Suprapubic skin (tissue), 4 donors: ENCODE data around the gene NDFIP1. TPM values are rescaled to one million over a fixed set of nuclear protein-coding genes. Genes with fewer than 3 reads are reported as not detected.

Experiments
- DNase-seq, 2 donors: peaks; one replicate each; pipeline ENCODE4 v3.0.0-alpha.2; 2019; ENCODE audit warnings: low spot score in 2 of 2
- H3K27ac ChIP-seq: fragments of 200-600 bp; sonication (generic); one replicate; pipeline ENCODE4 v1.5.1; 2019
- H3K27me3 ChIP-seq: fragments of 200-600 bp; sonication (generic); one replicate; pipeline ENCODE4 v1.5.1; 2019
- H3K36me3 ChIP-seq: fragments of 200-600 bp; sonication (generic); one replicate; pipeline ENCODE4 v1.5.1; 2019
- H3K4me1 ChIP-seq: fragments of 200-600 bp; sonication (generic); one replicate; pipeline ENCODE4 v1.5.1; 2019
- H3K4me3 ChIP-seq: fragments of 200-600 bp; sonication (generic); one replicate; pipeline ENCODE4 v1.5.1; 2019; ENCODE audit warnings: mild to moderate bottlenecking
- H3K9me3 ChIP-seq: fragments of 200-600 bp; sonication (generic); one replicate; pipeline ENCODE4 v1.5.1; 2019
- CTCF ChIP-seq, 2 donors: fragments of 200-600 bp in 1 of 2; fragments of 450-650 bp in 1 of 2; sonication (generic) in 1 of 2; IDR thresholded peaks; one replicate each; pipeline ENCODE4 v1.5.1; 2016 to 2019; ENCODE audit warnings: antibody characterized with exemption in 2 of 2, mild to moderate bottlenecking in 1 of 2, moderate library complexity in 1 of 2
- EP300 ChIP-seq: sonication (generic); formaldehyde crosslinking; IDR thresholded peaks from one replicate; pipeline ENCODE4 v1.6.1; 2017; ENCODE audit warnings: antibody characterized with exemption
- POLR2A ChIP-seq, 2 donors: fragments of 450-650 bp; IDR thresholded peaks; one replicate each; pipeline ENCODE4 v1.6.1; 2017; ENCODE audit warnings: antibody characterized with exemption in 2 of 2, mild to moderate bottlenecking in 2 of 2, moderate library complexity in 2 of 2
- POLR2AphosphoS5 ChIP-seq, 3 donors: sonication (generic); formaldehyde crosslinking; IDR thresholded peaks; one replicate each; pipeline ENCODE4 v1.6.1; 2017; ENCODE audit warnings: antibody characterized with exemption in 3 of 3
- WGBS: methylation state at CpG from one replicate; pipeline ENCODE4 v1.1.5; 2018; 5-methylcytosine and 5-hydroxymethylcytosine counted together
- total RNA-seq, 4 donors: library from RNA; depleted of rRNA; stranded (reverse); fragments of >200 nt; gene quantifications; one replicate each; pipeline ENCODE4 v1.1.0, GENCODE V29; 2016

NDFIP1 gene
- total RNA-seq, 4 donors from 2014 or later = 57.8 to 116 (median 75.7) TPM

- no peak for DNase-seq
These were observed 91.8 kb downstream of the NDFIP1 start for GRCh38 chr5:142200387-142200786.

GRCh38 chr5:142201471-142201887, 92.9 kb downstream of the NDFIP1 start:
- WGBS = 88% methylated on average over 3 of the region's 3 CpGs
- TF ChIP-seq POLR2A (IDR thresholded peaks at IDR 0.05) (no peak), POLR2AphosphoS5 (IDR thresholded peaks at IDR 0.05) (no peak), EP300 (no peak), CTCF (IDR thresholded peaks at IDR 0.05) (no peak)
- Histone ChIP-seq H3K27me3 (no peaks in the 10 kb centered on the region), H3K9me3 (no peaks in the 10 kb centered on the region), H3K27ac (no peak overlapping the region), H3K4me3 (no peak overlapping the region), H3K4me1 (no peaks in the 10 kb centered on the region), H3K36me3 (no peaks in the 10 kb centered on the region)
- DNase-seq = no peak

More at GRCh38 chr5:142200387-142200786, 91.8 kb downstream of the NDFIP1 start:
- Histone ChIP-seq H3K9me3 (no peaks in the 10 kb centered on the region), H3K27ac (no peak overlapping the region), H3K4me3 (no peak overlapping the region), H3K4me1 (no peaks in the 10 kb centered on the region), H3K36me3 (no peaks in the 10 kb centered on the region), H3K27me3 (no peaks in the 10 kb centered on the region)
- WGBS = 59% methylated on average over 6 of the region's 6 CpGs
- TF ChIP-seq POLR2AphosphoS5 (IDR thresholded peaks at IDR 0.05) (no peak), EP300 (no peak), POLR2A (IDR thresholded peaks at IDR 0.05) (no peak), CTCF (IDR thresholded peaks at IDR 0.05) (no peak)

- no peaks in the 10 kb centered on the region for H3K36me3 ChIP-seq
- no peak for DNase-seq
- no peak overlapping the region for H3K27ac ChIP-seq
- H3K4me3 ChIP-seq = no peak overlapping the region
- H3K9me3 ChIP-seq = no peaks in the 10 kb centered on the region
- no peaks in the 10 kb centered on the region for H3K27me3 ChIP-seq
- H3K4me1 ChIP-seq = no peaks in the 10 kb centered on the region
- TF ChIP-seq CTCF (IDR thresholded peaks at IDR 0.05) (no peak), POLR2AphosphoS5 (IDR thresholded peaks at IDR 0.05) (no peak), POLR2A (IDR thresholded peaks at IDR 0.05) (no peak), EP300 (no peak)
- WGBS = 73% methylated on average over 1 of the region's 1 CpG
These were observed 93.7 kb downstream of the NDFIP1 start for GRCh38 chr5:142202282-142202681.

Other genes starting within 250 kb of the NDFIP1 start
- gene PCDH1, start 230.4 kb upstream of the NDFIP1 start, total RNA-seq = 100 to 1,000 TPM in 1 of 4 donors, 10 to 100 TPM in 3; 76.2 to 122 (median 89.5) TPM
- 10 to 100 TPM; 42.5 to 99.6 (median 59.9) TPM for gene DELE1, start 184.9 kb upstream of the NDFIP1 start, total RNA-seq
- 1 to 10 TPM in 1 of 4 donors, under 1 TPM in 3; 0.44 to 2.0 (median 0.82) TPM for gene PCDH12, start 150.6 kb upstream of the NDFIP1 start, total RNA-seq
- 10 to 100 TPM; 33.8 to 53.5 (median 45.7) TPM for gene RNF14, start 139.7 kb upstream of the NDFIP1 start, total RNA-seq
- 10 to 100 TPM; 15.0 to 34.4 (median 24.3) TPM for gene GNPDA1, start 95.8 kb upstream of the NDFIP1 start, total RNA-seq
- gene SPRY4, start 216.2 kb downstream of the NDFIP1 start, total RNA-seq = 1 to 10 TPM; 4.2 to 7.9 (median 4.9) TPM